Measurements from ENCODE around the gene BHMT. TPM values are rescaled to one million over a fixed set of nuclear protein-coding genes. Genes with fewer than 3 reads are reported as not detected.

Gene BHMT
- total and polyA plus RNA-seq, 9 of the 15 experiments (the other 6 are each of a cell fraction or from before 2014, with no cell fraction given) = not detected

DNA sequence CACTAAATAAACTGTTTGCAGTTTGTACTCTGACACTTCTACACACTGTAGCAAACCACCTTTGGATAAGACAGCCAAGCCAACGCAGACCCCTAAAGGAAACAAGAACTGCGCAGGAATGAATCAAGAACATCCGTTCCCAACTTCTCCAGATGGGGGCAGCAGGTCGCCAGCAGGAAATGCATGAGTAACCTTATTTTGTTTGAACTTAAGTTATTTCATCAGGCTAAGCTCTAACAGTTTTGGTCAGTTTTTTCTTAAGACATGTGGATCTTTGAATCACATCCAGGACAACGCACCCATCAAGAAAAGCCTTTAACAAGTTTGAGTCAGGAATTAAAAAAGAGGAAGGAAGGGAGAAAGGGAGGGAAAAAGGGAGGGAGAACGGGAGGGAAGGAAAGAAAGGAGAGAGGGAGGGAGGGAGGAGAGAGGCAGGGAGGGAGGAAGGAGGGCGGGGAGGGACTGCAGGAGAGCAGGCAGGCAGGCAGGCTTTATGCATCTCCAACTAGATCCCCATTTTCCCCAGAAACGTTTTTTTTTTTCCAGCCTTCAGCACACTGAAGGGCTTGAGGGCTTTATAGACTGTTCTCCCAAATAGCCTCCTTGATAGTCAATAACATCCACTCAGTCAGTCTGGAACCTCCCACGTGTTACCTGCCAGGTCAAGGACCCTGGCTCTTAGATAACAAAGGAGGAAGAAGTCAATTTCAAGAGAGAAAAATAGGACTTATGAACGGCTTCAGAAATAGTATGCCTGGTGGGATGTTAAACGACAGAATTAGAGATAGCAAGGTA, 22.2 kb downstream of the BHMT start (continued):
- TF ChIP-seq ZBTB5 (IDR thresholded peaks at IDR 0.05) (no peak), NFYB (IDR thresholded peaks at IDR 0.05; ENCODE audit: extremely low read depth, insufficient read length) (no peak), NFRKB (IDR thresholded peaks at IDR 0.05; ENCODE audit: low read depth) (peak; percentile 60; the same call in 1 of the 2 replicates), SMARCB1 (IDR thresholded peaks at IDR 0.05; ENCODE audit: insufficient read length, low read depth) (no peak), MYC (IDR thresholded peaks at IDR 0.05; ENCODE audit: low read depth, low read length) (0 out of 2 replicates have a peak, but pooled peaks have one; percentile 50), MYC (CRISPR knock-in tag; IDR thresholded peaks at IDR 0.05; ENCODE audit: borderline replicate concordance, low read depth) (no peak), CBX2 (IDR thresholded peaks at IDR 0.05; ENCODE audit: insufficient read depth, low read length, poor library complexity, severe bottlenecking) (no peak), ARID1B (IDR thresholded peaks at IDR 0.05) (peak; percentile 52; the same call in 1 of the 2 replicates), RB1 (IDR thresholded peaks at IDR 0.05; ENCODE audit: low read depth) (peak; percentile 52; the same call in 1 of the 2 replicates), ZC3H8 (IDR thresholded peaks at IDR 0.05) (no peak), POLR2H (tag; IDR thresholded peaks at IDR 0.05; ENCODE audit: low read depth) (no peak), ZNF764 (CRISPR knock-in tag; IDR thresholded peaks at IDR 0.05; ENCODE audit: low read depth) (no peak), SMARCE1 (IDR thresholded peaks at IDR 0.05) (peak; percentile 62; the same call in 1 of the 2 replicates), CTCF (IDR thresholded peaks at IDR 0.05 in 2 of 3, conservative IDR thresholded peaks at IDR 0.05 in 1 of 3; ENCODE audit: insufficient read depth in 2 of 3, low read depth in 1 of 3, low read length in 3 of 3) (peak; percentile 84 to 90 (median 87)), RHOXF2B (CRISPR knock-in tag; conservative IDR thresholded peaks at IDR 0.05) (no peak), TEAD1 (CRISPR knock-in tag; IDR thresholded peaks at IDR 0.05) (0 out of 4 replicates have a peak, but pooled peaks of 1 of the 2 experiments have one; percentile 39), HDAC2 (IDR thresholded peaks at IDR 0.05) (peak; percentile 68; the same call in 1 of the 2 replicates)
- TF ChIP-seq, protein P1, sequence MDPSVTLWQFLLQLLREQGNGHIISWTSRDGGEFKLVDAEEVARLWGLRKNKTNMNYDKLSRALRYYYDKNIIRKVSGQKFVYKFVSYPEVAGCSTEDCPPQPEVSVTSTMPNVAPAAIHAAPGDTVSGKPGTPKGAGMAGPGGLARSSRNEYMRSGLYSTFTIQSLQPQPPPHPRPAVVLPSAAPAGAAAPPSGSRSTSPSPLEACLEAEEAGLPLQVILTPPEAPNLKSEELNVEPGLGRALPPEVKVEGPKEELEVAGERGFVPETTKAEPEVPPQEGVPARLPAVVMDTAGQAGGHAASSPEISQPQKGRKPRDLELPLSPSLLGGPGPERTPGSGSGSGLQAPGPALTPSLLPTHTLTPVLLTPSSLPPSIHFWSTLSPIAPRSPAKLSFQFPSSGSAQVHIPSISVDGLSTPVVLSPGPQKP (CRISPR knock-in tag; IDR thresholded peaks at IDR 0.05) = no peak
- TF ChIP-seq, protein P2, sequence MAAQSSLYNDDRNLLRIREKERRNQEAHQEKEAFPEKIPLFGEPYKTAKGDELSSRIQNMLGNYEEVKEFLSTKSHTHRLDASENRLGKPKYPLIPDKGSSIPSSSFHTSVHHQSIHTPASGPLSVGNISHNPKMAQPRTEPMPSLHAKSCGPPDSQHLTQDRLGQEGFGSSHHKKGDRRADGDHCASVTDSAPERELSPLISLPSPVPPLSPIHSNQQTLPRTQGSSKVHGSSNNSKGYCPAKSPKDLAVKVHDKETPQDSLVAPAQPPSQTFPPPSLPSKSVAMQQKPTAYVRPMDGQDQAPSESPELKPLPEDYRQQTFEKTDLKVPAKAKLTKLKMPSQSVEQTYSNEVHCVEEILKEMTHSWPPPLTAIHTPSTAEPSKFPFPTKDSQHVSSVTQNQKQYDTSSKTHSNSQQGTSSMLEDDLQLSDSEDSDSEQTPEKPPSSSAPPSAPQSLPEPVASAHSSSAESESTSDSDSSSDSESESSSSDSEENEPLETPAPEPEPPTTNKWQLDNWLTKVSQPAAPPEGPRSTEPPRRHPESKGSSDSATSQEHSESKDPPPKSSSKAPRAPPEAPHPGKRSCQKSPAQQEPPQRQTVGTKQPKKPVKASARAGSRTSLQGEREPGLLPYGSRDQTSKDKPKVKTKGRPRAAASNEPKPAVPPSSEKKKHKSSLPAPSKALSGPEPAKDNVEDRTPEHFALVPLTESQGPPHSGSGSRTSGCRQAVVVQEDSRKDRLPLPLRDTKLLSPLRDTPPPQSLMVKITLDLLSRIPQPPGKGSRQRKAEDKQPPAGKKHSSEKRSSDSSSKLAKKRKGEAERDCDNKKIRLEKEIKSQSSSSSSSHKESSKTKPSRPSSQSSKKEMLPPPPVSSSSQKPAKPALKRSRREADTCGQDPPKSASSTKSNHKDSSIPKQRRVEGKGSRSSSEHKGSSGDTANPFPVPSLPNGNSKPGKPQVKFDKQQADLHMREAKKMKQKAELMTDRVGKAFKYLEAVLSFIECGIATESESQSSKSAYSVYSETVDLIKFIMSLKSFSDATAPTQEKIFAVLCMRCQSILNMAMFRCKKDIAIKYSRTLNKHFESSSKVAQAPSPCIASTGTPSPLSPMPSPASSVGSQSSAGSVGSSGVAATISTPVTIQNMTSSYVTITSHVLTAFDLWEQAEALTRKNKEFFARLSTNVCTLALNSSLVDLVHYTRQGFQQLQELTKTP (IDR thresholded peaks at IDR 0.05; ENCODE audit: low read depth in 1 of 2, partially characterized antibody in 2 of 2) = peak in 1 of 2 experiments; percentile 59
